HG02588 (cell line): ENCODE measurements around the gene CTAGE1.
"Not testable (repeated sequence)": the region's sequence is repeated elsewhere in the genome, so short reads cannot be mapped to it uniquely, and the experiment has no call there.

Source experiments
- ATAC-seq: cut with Tn5 transposase; IDR thresholded peaks from one replicate; pipeline ENCODE4 v1.9.1; 2021; ENCODE audit warnings: mild to moderate bottlenecking, moderate library complexity; ENCODE audit not compliant: unreplicated experiment

CTAGE1 gene

DNA sequence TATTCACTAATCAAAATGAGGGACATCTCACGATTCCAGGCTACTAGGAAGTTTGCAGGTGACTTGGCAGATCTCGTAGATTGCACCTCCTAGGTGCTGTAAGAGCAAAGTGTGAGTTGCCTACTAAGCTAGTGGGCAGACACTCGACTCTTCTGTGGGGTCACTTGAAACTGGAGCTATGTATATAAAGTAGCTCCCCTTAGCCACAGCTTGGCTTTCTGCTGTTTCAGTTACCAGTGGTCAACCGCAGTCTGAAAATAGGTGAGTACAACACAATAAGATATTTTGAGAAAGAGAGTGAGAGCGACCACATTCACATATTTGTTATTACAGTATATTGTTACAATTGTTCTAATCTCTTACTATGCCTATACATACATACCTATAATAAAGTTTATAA, 23.3 kb downstream of the CTAGE1 start:
- no peak for ATAC-seq

DNA sequence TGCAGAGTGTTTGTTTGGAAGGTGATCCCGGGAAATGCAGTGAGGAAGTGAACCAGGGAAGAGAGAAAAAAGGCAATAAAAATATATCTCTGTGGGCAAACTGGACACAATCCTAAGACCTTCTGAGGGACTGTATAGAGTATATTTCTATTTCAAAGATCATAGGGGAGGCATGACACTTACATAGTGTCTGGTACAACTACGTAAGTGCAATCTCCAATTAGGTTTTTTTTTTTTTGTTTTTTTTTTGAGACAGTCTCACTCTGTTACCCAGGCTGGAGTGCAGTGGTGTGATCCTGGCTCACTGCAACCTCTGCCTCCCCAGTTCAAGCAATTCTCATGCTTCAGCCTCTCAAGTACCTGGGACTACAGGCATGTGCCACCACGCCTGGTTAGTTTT, 24.6 kb downstream of the CTAGE1 start:
- not testable (repeated sequence) for ATAC-seq

DNA sequence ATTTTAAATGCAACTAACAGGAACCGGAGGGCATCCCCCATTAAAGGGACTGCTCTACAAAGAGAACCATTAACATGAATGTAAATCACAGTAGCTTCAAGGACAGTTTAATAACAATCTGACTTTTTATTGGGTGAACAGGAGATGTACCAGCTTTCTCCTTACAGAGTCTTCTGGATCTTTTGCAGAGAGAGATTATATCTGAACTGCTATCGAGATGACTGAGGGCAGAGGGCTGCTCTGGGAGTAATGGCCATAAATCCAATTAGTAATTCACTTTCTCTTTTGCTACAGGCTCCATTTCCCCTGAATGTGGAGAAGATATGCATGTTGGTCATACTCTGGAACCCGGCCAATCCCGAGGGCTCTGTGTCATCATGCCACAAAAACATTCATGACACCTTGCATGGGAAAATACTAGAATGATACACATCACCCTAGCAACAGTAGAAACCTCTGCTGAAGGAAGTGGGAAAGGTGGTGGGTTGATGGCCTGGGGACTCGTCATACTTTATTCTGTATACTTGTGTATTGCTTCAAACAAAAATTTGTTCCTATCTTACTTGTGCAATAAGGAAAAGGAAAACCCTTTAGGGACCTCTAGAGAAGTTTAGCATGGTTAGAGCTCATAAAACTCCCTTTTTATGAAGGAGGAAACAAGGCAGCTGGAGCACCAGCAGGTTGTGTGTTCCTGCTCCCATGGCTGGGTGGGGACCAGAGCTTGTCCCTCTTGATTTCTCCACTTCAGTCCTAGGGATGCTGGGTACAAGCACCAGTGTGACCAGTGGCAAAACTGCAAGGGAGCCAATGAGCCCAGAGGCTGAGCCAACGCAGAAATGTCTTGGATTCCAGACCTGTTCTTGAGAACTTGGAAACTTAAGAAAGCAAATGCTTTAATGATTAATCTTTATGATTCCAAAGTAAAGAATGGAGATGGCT, 26.0 kb downstream of the CTAGE1 start:
- no peak for ATAC-seq

DNA sequence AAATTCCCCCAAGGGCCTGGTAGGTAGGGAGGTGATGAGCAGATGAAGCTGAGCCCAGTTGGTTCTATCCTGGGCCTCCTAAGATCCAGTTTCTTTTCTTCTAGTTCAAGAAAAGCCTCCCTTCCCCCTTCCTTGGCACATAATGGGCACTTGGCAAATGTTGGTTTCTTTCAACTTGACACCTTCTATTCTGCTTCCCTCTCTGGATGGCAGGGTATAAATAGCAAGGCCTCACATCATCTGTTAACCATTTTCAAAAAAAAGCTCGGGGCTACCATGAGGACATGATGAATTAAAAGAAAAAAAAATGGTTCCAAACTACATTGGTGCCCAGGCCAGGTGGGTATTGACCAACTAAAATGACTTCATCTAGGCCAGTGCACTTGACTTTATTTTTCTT, 29.9 kb downstream of the CTAGE1 start:
- ATAC-seq: no peak

DNA sequence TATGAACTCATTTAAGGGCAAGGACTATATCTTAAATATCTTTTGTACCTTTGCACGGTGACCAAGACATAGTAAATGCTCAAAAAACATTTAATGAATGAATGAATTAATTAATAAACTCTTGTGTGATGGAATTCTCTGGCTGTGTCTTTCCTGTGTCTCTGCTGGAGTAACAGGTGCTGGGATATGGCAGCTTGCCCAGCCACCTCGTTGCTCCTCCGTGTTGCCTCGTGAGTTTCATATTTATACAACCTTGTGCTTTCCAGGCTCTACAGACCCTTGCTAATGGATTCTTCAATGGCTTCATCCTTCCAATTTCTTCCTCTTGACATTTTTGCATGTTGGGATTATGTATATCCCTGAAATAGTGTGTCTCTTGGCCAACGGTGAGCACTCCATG, 30.4 kb downstream of the CTAGE1 start:
- no peak for ATAC-seq

DNA sequence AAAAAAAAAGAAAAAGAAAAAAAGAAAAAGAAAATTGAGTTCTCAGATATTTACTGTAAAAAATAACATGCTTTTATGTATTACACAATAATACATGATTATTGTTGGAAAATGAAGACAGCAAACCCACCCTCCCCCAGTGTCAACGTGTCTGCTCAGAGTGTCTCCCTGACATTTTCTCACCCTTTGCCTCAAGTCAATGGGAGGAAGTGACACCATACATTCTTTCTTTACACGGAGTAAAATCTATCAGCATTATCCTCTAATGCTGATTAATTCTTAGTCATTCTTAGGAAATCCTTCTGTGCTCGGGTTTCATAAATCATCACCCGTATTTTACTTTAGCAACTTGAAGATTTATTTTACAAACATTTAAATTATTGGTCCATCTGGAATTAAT, 32.0 kb downstream of the CTAGE1 start:
- no peak for ATAC-seq

DNA sequence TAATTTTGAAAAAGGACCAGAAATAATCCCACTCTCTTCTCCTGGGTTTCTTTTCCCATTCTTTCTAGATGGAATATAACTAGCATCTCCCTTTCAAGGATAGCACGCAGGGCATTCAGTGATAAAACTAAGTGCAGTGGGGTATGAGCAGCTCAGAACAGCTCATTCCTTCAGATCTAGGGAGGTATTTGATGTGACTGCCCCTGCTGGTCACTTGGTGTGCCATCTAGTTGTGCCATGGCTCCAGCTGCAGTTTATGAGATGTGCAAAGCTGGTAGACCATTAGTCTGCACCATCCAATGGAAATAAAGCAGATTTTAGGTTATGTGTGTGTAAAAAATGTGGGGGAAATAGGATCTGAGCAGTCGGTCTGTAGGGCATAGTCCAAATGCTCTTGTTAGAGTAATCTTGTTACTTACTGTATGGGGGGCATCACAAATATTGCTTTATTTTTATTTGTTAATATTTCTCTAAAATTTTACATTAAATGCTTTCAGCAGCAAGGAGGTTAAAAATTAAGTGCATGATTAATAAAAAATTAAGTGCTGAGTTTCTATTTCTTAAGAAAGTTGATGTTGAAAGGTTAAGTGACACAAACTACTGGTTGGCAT, 38.9 kb downstream of the CTAGE1 start:
- ATAC-seq: no peak

DNA sequence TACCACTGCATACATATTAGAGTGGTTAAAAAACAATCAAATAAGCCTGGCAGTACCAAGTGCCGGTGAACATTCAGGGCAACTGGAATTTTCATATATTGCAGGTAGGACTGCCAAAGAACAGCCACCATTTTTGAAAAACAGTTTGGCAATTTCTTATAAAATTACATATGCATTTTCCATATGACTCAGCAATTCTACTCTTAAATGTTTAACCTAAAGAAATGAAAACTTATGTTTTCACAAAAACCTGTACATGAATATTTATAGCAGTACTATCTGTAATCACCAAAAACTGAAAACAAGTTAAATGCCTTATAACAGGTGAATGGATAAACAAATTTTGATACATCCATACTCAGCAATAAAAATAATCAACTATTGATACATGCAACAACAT, 39.9 kb downstream of the CTAGE1 start:
- ATAC-seq: no peak

DNA sequence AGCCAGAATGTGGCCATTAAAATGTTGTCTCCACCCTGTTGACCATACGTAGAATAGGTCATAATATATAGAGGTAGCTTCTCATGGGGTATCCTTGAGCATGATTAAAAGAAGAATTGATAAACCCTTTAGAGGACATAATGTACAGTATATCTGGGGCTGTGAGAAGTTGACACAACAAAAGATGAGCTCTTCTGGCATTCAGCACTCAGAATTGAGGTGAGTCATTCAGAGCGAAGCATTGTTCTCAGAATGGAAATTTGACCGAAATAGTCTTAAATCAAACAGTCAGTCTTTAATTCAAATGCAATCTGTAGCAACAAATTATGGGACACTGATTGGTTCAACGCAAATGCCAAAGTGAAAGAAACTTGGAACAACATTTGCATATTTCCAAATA, 47.3 kb downstream of the CTAGE1 start:
- no peak for ATAC-seq

DNA sequence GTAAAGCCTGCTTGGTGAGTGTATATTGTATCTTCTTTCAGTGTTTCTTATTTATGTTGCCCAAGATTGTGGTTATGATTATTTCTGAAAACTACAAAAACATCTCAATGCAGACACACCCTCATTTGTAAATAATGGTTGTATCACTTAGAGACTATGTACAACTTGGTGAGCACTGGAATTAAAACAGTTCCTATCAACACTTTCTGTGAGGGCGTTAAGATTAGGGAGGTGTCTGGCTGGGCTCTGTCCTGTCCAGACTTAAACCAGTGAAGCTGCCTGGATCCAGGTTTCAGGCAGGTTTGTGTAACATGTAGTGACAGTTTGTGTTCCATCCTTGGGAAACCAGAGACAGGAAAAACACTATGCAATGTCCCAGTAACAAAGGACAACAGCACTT, 49.7 kb downstream of the CTAGE1 start:
- ATAC-seq: no peak

DNA sequence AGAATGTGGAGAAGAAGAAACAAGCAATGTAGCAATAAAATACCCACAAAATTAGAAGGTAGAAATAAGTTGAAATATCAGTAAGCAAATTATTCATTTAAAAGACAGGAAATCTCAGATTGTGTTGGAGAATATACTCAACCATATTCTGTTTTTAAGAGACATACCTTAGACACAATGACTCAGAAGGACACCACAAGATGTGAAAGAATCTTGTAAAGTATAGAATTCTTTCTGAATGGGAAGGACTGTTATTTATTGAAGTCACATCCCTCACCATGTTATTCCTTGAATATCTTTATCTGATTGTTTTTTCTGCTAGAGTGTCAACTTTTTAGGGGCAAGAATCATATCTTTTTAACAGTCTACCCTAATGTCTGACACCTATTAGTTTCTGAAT, 50.4 kb downstream of the CTAGE1 start:
- no peak for ATAC-seq

DNA sequence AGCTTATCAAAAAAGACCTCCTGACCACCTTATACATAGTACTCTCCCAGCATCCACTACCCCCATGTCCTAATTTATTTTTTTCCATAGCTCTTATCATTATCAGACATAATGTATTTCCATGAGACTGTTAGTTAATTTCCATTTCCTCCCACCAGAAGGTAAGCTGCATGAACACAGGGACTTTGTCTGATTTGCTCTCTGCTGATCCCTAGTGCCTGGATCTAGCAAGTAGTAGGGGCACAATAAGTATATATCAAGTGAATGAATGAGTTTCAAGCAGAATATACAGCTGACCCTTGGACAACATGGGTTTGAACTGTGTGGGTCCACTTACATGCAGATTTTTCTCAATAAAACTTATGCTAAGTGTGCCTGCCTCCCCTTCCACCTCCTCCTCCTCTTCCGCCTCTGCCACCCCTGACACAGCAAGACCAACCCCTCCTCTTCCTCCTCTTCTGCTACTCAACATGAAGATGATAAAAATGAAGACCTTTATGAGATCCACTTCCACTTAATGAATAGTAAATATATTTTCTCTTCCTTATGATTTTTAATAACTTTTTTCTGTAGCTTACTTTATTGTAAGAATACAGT, 53.8 kb downstream of the CTAGE1 start:
- ATAC-seq: no peak
